HepG2 (cell line): ENCODE measurements around the gene NDFIP2. TPM values are rescaled to one million over a fixed set of nuclear protein-coding genes. Genes with fewer than 3 reads are reported as not detected.

Experiments
- ATF7-NPFF ChIP-seq: sonication (generic); formaldehyde crosslinking; IDR thresholded peaks from 2 replicates; pipeline ENCODE4 v1.8.1; 2023; ENCODE audit warnings: mild to moderate bottlenecking, low read depth, missing genetic modification reagents, moderate library complexity
- CBX1 ChIP-seq: IDR thresholded peaks from one replicate; pipeline ENCODE4 v1.6.1; 2016; ENCODE audit warnings: antibody characterized with exemption, low read depth
- HNRNPK ChIP-seq: fragments of 200-400 bp; formaldehyde crosslinking; IDR thresholded peaks from 2 replicates; pipeline ENCODE4 v1.6.1; 2018; ENCODE audit warnings: low read length, low read depth, moderate library complexity, mild to moderate bottlenecking; ENCODE audit not compliant: poor library complexity, severe bottlenecking
- HNRNPL ChIP-seq: fragments of 200-400 bp; formaldehyde crosslinking; IDR thresholded peaks from 2 replicates; pipeline ENCODE4 v1.6.1; 2017; ENCODE audit warnings: mild to moderate bottlenecking, low read depth, low read length
- JUND ChIP-seq: sonication (generic); formaldehyde crosslinking; IDR thresholded peaks from 2 replicates; pipeline ENCODE4 v1.8.0; 2022; ENCODE audit warnings: mild to moderate bottlenecking, missing genetic modification reagents
- MIER3 ChIP-seq: IDR thresholded peaks from 2 replicates; pipeline ENCODE4 v1.6.1; 2016; ENCODE audit warnings: missing compliant biosample characterization, borderline replicate concordance
- NCOA1 ChIP-seq: sonication (generic); formaldehyde crosslinking; IDR thresholded peaks from 2 replicates; pipeline ENCODE4 v1.9.0; 2021; ENCODE audit warnings: missing genetic modification reagents
- TERF1 ChIP-seq: sonication (generic); formaldehyde crosslinking; IDR thresholded peaks from 2 replicates; pipeline ENCODE4 v1.8.0; 2022; ENCODE audit warnings: mild to moderate bottlenecking, missing genetic modification reagents, moderate library complexity
- ZFY ChIP-seq: sonication (generic); formaldehyde crosslinking; IDR thresholded peaks from 2 replicates; pipeline ENCODE4 v1.4.0; 2020; ENCODE audit warnings: missing genetic modification reagents
- ZMAT5 ChIP-seq: sonication (generic); formaldehyde crosslinking; IDR thresholded peaks from 2 replicates; pipeline ENCODE4 v1.5.0; 2020; ENCODE audit warnings: mild to moderate bottlenecking, low read depth, missing genetic modification reagents, borderline replicate concordance
- ZNF441 ChIP-seq: sonication (generic); formaldehyde crosslinking; IDR thresholded peaks from 2 replicates; pipeline ENCODE4 v1.7.0; 2021; ENCODE audit warnings: missing genetic modification reagents, borderline replicate concordance
- ZNF503 ChIP-seq: sonication (generic); formaldehyde crosslinking; IDR thresholded peaks from 2 replicates; pipeline ENCODE4 v1.4.0; 2020; ENCODE audit warnings: missing genetic modification reagents
- ZNF574 ChIP-seq: sonication (generic); formaldehyde crosslinking; IDR thresholded peaks from 2 replicates; pipeline ENCODE4 v1.4.0; 2020; ENCODE audit warnings: missing genetic modification reagents
- ZNF883 ChIP-seq: sonication (generic); formaldehyde crosslinking; IDR thresholded peaks from 2 replicates; pipeline ENCODE4 v1.5.1; 2020; ENCODE audit warnings: mild to moderate bottlenecking, missing genetic modification reagents; ENCODE audit errors: not compliant biosample characterization
- polyA plus RNA-seq, 8 experiments: library from polyadenylated mRNA; depleted of rRNA in 3 of 8; stranded (reverse) in 7 of 8; unstranded in 1 of 8; fragments of >200 nt; fragmentation: Illumina TruSeq in 4 of 8; extraction: Trizol in 4 of 8; gene quantifications; 2 replicates each; pipeline versions ENCODE4 v1.2.1 to v1.2.3, GENCODE V29; 2011 to 2016; ENCODE audit warnings: low read depth in 4 of 8, missing spikeins in 1 of 8, mixed read lengths in 1 of 8; ENCODE audit not compliant: insufficient read depth in 1 of 8
- total RNA-seq, 5 experiments: library from RNA; depleted of rRNA; stranded (reverse); fragments of >200 nt; fragmentation: Illumina TruSeq; extraction: Trizol; gene quantifications; 2 replicates each; pipeline ENCODE4 v1.2.3, GENCODE V29; 2016; ENCODE audit warnings: low read depth in 1 of 5
- TF ChIP-seq, protein P1 (sequence below): sonication (generic); formaldehyde crosslinking; IDR thresholded peaks from 2 replicates; pipeline ENCODE4 v1.4.0; 2020; ENCODE audit warnings: mild to moderate bottlenecking, missing genetic modification reagents, borderline replicate concordance

NDFIP2 gene
- total and polyA plus RNA-seq, 2 of the 13 experiments (the other 11 are each of a cell fraction or from before 2014, with no cell fraction given) = 23.2 to 32.0 TPM

DNA sequence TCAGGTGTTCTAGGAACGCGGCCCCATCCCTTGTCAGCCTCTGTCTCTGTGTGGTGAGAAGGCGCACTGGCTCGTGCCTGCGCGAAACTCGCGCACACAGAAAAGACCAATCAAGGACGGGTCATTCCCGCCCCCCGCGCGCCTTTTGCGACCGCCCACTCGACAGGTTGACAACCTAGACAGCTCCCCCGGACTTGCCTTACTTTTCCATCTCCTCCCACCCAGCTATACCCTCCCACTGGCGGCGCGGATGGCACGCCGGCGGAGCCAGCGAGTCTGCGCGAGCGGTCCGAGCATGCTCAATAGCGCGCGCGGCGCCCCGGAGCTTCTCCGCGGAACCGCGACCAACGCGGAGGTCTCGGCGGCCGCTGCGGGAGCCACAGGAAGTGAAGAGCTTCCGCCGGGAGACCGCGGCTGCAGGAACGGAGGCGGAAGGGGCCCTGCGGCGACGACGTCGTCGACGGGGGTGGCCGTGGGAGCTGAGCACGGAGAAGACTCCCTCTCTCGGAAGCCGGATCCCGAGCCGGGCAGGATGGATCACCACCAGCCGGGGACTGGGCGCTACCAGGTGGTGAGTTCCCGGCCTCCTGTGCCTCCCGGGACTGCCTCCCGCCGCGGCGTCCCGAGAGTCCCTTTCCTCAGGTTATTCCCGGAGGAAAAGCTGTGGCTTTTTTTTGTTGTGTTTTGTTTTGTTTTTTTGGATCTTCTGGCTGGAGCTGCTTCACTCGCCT is at the start of gene NDFIP2 (continued):
- TF ChIP-seq ZNF574 (CRISPR knock-in tag) (peak; percentile 84), TERF1 (CRISPR knock-in tag) (no peak), ZFY (CRISPR knock-in tag) (peak; percentile 66), ZNF441 (CRISPR knock-in tag) (0 out of 2 replicates have a peak, but pooled peaks have one; percentile 73), NCOA1 (CRISPR knock-in tag) (no peak), ATF7-NPFF (CRISPR knock-in tag) (0 out of 2 replicates have a peak, but pooled peaks have one; percentile 19), MIER3 (CRISPR knock-in tag) (no peak), HNRNPK (peak; percentile 42), JUND (CRISPR knock-in tag) (no peak), CBX1 (peak; percentile 36), ZNF883 (CRISPR knock-in tag) (peak; percentile 54), ZMAT5 (CRISPR knock-in tag) (no peak), HNRNPL (no peak), ZNF503 (0 out of 2 replicates have a peak, but pooled peaks have one; percentile 40)
- TF ChIP-seq, protein P1, sequence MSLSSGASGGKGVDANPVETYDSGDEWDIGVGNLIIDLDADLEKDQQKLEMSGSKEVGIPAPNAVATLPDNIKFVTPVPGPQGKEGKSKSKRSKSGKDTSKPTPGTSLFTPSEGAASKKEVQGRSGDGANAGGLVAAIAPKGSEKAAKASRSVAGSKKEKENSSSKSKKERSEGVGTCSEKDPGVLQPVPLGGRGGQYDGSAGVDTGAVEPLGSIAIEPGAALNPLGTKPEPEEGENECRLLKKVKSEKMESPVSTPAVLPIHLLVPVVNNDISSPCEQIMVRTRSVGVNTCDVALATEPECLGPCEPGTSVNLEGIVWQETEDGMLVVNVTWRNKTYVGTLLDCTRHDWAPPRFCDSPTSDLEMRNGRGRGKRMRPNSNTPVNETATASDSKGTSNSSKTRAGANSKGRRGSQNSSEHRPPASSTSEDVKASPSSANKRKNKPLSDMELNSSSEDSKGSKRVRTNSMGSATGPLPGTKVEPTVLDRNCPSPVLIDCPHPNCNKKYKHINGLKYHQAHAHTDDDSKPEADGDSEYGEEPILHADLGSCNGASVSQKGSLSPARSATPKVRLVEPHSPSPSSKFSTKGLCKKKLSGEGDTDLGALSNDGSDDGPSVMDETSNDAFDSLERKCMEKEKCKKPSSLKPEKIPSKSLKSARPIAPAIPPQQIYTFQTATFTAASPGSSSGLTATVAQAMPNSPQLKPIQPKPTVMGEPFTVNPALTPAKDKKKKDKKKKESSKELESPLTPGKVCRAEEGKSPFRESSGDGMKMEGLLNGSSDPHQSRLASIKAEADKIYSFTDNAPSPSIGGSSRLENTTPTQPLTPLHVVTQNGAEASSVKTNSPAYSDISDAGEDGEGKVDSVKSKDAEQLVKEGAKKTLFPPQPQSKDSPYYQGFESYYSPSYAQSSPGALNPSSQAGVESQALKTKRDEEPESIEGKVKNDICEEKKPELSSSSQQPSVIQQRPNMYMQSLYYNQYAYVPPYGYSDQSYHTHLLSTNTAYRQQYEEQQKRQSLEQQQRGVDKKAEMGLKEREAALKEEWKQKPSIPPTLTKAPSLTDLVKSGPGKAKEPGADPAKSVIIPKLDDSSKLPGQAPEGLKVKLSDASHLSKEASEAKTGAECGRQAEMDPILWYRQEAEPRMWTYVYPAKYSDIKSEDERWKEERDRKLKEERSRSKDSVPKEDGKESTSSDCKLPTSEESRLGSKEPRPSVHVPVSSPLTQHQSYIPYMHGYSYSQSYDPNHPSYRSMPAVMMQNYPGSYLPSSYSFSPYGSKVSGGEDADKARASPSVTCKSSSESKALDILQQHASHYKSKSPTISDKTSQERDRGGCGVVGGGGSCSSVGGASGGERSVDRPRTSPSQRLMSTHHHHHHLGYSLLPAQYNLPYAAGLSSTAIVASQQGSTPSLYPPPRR = peak; percentile 52; the same call in 1 of the 2 replicates
